ENCODE measurements around the gene AKAP13.
"Not testable (repeated sequence)": the region's sequence is repeated elsewhere in the genome, so short reads cannot be mapped to it uniquely, and the experiment has no call there.

AKAP13 gene

GRCh38 chr15:85636351-85636750, 255.9 kb downstream of the AKAP13 start:
- DNase-seq = no peak

GRCh38 chr15:85639752-85640381, 259.5 kb downstream of the AKAP13 start:
- DNase-seq = no peak

GRCh38 chr15:85642065-85642692, 261.8 kb downstream of the AKAP13 start:
- DNase-seq = no peak

GRCh38 chr15:85642693-85643066, 262.3 kb downstream of the AKAP13 start:
- no peak for DNase-seq

- DNase-seq = no peak
Observed at GRCh38 chr15:85646538-85647091, 266.2 kb downstream of the AKAP13 start.

GRCh38 chr15:85649372-85649771, 269.0 kb downstream of the AKAP13 start:
- DNase-seq = no peak

- no peak for DNase-seq
Observed at GRCh38 chr15:85651548-85651947, 271.1 kb downstream of the AKAP13 start.

- DNase-seq = no peak
Observed at GRCh38 chr15:85652457-85652856, 272.1 kb downstream of the AKAP13 start.

GRCh38 chr15:85657132-85657531, 276.7 kb downstream of the AKAP13 start:
- no peak for DNase-seq

- DNase-seq = no peak
Observed at GRCh38 chr15:85658816-85659215, 278.4 kb downstream of the AKAP13 start.

GRCh38 chr15:85661859-85662258, 281.5 kb downstream of the AKAP13 start:
- DNase-seq = no peak

- DNase-seq = not testable (repeated sequence)
Observed at GRCh38 chr15:85665677-85666076, 285.3 kb downstream of the AKAP13 start.

GRCh38 chr15:85667491-85668424, 287.4 kb downstream of the AKAP13 start:
- DNase-seq = peak in 1 of 2 donors; percentile 31

GRCh38 chr15:85671156-85671555, 290.8 kb downstream of the AKAP13 start:
- DNase-seq = no peak

- DNase-seq = no peak
Observed at GRCh38 chr15:85672332-85673084, 292.1 kb downstream of the AKAP13 start.

- DNase-seq = no peak
Observed at GRCh38 chr15:85673326-85673725, 292.9 kb downstream of the AKAP13 start.

GRCh38 chr15:85676342-85677098, 296.1 kb downstream of the AKAP13 start:
- DNase-seq = no peak

- no peak for DNase-seq
Observed at GRCh38 chr15:85679231-85679630, 298.8 kb downstream of the AKAP13 start.

GRCh38 chr15:85681386-85681785, 301.0 kb downstream of the AKAP13 start:
- DNase-seq = no peak

GRCh38 chr15:85684174-85684710, 303.8 kb downstream of the AKAP13 start:
- no peak for DNase-seq

- no peak for DNase-seq
Observed at GRCh38 chr15:85685356-85685755, 305.0 kb downstream of the AKAP13 start.

GRCh38 chr15:85687329-85687728, 306.9 kb downstream of the AKAP13 start:
- no peak for DNase-seq
